Measurements from ENCODE around the gene CPEB4.
A peak's percentile ranks its signal among the peaks of the same experiment; 100 is the strongest.

Gene CPEB4

DNA sequence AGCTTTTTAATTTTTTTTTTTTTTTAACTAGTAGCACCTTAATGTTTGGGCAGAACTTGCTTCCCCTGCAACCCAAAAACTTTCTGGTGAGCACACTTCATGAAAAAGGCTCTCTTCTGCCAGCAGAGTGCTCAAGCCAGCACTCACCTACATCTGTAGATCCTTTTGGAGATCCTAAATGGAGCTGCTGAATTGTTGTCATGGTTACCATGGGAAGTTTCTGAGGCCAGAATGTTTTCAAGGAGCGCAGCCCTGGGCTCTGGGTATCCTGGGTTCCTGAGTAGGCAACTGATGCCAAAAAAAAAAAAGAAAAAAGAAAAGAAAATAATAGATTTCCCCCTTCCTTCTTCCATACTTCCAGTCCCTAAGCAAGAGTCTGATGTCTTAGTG, 3.1 kb upstream of the CPEB4 start:
- FAIRE-seq (no peak), DNase-seq (ENCODE audit: insufficient read length, low spot score) (no peak)
- no peak for TF ChIP-seq POLR2A (IDR thresholded peaks at IDR 0.05; ENCODE audit: low read depth, low read length)

DNA sequence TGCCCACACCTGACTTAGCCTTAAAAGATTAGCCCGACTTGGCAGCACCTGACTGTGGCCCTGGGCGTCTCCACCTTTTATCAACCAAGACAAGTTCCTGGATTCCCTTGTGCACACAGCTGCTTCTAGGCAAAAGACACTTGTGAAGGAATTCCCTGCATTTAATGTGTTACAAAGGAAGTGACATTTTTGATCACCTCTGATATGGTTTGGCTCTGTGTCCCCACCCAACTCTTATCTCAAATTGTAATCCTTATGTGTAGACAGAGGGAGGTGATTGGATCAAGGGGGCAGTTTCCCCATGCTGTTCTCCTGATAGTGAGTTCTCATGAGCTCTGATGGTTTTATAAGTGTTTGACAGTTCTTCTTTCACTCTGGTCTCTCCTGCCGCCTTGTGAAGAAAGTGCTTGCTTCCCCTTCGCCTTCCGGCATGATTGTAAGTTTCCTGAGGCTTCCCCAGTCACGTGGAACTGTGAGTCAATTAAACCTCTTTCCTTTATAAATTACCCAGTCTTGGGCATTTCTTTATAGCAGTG, 2.6 kb upstream of the CPEB4 start:
- no peak for TF ChIP-seq POLR2A (IDR thresholded peaks at IDR 0.05; ENCODE audit: low read depth, low read length)
- no peak for FAIRE-seq

DNA sequence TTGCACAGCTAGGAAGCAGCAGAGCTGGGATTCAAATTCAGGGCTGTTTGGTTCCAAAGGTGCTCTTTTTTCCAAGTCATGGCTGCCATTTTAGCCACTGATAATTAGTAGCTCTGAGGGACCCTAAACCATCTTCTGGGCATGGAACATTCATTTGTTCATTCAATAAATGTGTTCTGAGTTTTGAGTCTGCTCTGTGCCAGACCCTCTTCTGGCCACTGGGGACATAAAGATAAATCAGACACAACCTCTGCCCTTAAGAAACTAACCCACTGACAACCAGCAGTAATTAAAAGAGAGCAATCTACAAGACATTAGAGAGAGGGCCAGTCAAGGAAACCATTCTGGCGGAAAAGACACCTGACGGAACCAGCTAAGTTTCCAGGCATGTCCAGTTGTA, 2.0 kb upstream of the CPEB4 start:
- FAIRE-seq, result no peak
- no peak for DNase-seq (ENCODE audit: insufficient read length, low spot score)
- no peak for TF ChIP-seq POLR2A (IDR thresholded peaks at IDR 0.05; ENCODE audit: low read depth, low read length)

More for the DNA sequence above, 2.6 kb upstream of the CPEB4 start:
- no peak for DNase-seq (ENCODE audit: insufficient read length, low spot score)

DNA sequence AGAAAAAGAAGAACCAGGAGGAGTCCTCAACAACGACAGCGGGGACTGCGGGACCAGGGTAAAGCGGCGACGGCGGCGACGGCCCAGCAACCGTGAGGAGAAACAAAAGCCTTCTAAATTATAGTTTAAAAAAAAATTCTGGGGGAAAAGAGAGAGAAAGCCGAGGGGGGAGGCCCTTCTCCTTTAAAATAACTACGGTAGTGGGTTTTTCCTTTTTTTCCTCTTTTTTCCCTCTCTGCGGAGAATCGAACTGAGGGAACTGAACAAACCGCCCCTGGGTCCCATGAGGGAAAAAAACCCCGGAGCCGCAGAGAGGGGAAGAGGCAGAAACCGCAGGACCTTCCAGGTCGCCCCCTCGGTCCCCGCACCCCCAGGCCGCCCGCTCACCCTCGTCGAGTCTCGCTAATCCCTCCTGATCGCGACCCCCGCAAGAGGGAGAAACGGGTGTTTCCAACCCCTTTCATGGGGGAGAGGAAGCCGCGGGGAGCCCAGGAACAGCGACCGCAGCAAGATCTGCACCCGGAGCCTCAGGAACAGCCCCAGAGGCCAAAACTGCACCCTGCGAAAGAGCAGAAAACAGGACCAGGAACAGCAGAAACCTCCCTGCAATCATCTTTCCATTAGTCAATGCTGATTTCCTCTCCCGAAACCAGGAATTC, 453 bp downstream of the CPEB4 start:
- TF ChIP-seq POLR2A (IDR thresholded peaks at IDR 0.05; ENCODE audit: low read depth, low read length), result no peak
- FAIRE-seq (no peak), DNase-seq (ENCODE audit: insufficient read length, low spot score) (no peak)

DNA sequence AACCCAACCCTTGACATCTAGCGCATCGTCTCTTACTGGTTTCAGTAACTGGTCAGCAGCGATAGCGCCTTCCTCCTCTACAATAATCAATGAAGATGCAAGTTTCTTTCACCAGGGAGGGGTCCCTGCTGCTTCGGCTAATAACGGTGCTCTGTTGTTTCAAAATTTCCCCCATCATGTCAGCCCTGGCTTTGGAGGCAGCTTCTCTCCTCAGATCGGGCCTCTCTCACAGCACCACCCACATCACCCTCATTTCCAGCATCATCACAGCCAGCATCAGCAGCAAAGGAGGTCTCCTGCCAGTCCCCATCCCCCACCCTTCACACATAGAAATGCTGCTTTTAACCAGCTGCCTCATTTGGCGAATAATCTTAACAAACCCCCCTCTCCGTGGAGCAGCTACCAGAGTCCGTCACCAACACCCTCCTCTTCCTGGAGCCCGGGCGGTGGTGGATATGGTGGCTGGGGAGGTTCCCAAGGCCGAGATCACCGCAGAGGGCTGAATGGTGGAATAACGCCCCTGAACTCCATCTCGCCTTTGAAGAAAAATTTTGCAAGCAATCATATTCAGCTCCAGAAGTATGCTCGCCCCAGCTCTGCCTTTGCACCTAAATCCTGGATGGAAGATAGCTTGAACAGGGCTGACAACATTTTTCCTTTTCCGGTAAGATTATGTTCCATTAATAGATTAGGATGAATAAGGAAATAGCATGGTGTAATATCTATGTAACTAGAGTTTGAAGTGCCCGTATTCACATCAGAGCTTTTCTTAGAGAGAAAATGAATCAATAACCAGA, 2.2 kb downstream of the CPEB4 start:
- DNase-seq (ENCODE audit: insufficient read length, low spot score) (no peak), FAIRE-seq (no peak)
- no peak for TF ChIP-seq POLR2A (IDR thresholded peaks at IDR 0.05; ENCODE audit: low read depth, low read length)

DNA sequence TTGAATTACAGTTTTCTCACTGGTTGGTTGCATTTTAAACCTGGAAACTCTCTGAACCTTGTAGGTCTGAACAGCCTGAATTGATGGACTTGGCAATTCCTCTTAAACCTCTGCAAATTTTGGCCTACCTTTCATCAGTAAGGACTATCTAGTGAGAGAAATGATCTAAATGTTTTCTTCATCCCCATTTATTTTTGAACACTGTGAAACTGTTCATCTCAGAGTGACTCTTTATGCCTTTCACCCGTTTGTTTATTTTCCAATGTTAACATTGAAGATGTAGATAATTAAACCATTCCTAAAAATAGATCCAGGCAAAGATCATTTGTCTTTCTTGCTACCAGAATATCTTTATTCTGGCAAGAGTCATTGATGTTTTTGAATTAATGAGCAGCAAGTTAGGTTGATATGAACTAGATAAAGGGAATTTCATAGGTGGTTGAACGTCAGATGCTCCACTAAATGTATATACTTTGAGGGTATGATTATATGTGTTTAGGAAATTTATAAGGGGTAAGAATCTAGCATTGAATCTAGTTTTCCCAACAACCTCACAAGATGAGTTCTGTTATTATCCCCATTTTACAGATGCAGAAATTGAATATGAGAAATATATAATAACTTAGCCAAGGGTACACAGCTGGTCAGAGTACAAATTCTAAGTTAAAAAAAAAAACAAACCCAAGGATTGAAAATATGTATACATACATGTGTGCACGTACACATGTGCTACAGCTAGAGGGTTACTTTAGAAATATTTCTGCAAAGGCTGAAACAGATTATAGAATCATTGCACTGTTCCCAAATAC, 3.4 kb downstream of the CPEB4 start:
- TF ChIP-seq POLR2A (IDR thresholded peaks at IDR 0.05; ENCODE audit: low read depth, low read length), result no peak
- DNase-seq (ENCODE audit: insufficient read length, low spot score) (no peak), FAIRE-seq (no peak)

DNA sequence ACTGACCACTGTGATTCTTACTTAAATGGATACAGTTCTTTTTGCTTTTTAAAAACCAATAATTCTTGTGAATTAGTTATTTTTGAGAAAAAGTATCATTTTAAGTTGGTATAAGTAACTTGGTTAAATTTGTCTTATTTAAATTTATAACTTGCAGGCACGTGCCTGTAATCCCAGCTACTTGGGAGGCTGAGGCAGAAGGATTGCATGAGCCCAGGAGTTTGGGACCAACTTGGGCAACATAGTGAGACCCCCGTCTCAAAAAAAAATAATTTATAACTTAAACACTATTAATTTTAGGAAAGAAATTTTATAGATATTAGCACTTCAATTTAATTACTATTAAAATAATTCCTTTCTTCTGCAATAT, 5.0 kb downstream of the CPEB4 start:
- FAIRE-seq, result no peak
- TF ChIP-seq POLR2A (IDR thresholded peaks at IDR 0.05; ENCODE audit: low read depth, low read length), result no peak
- no peak for DNase-seq (ENCODE audit: insufficient read length, low spot score)

DNA sequence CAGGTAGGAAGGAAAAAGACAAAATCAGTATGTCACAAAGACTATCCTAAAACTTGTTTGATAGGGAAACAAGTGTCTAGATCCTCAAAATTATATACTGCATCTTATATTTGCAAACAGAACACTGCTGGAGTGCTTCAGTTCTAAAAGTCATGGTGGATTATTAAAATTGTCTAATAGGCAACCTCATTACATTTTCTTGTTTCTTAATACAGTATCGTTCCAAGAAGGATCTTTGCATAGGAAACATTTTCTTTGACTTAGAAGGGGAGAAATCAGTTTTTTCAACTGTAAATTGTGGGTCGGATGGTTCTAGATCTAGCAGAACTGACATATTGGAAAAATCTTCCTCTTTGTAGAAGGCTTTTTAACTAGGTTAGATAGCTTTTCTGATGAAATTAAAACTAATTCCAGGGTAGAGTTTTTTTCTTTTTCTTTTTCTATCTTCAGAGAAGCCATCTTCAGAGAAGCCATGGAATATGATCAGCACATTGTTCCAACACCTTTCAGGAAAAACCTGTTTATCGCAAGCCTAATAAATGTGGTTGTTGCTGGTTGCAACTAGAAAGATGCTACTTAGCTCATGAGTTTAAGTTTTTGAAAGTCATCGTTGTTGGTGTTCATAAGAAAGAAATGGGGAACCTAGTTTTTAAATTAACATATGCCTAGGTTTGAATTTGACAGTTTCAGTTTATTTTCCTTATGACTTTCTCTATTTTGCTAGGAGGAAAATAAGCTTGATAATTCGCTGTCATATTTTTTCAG, 7.4 kb downstream of the CPEB4 start:
- no peak for TF ChIP-seq POLR2A (IDR thresholded peaks at IDR 0.05; ENCODE audit: low read depth, low read length)
- no peak for DNase-seq (ENCODE audit: insufficient read length, low spot score)
- peak; percentile 82 for FAIRE-seq

DNA sequence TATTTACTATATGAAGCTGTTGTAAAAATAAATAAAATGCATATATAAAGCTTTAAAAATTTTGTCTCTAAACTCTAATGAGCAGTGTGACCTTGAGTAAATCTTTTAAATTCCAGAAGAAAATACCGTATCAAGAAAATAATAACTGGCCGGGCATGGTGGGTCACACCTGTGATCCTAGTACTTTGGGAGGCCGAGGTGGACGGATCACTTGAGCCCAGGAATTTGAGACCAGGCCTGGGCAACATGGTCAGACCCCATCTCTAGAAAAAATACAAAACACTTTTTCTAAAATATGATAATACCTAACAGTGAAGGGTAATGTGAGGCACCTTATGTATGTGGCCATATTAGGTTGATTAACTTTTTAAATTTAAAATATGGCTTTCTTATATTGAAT, 8.5 kb downstream of the CPEB4 start:
- DNase-seq (ENCODE audit: insufficient read length, low spot score) (no peak), FAIRE-seq (no peak)
- TF ChIP-seq POLR2A (IDR thresholded peaks at IDR 0.05; ENCODE audit: low read depth, low read length), result no peak

DNA sequence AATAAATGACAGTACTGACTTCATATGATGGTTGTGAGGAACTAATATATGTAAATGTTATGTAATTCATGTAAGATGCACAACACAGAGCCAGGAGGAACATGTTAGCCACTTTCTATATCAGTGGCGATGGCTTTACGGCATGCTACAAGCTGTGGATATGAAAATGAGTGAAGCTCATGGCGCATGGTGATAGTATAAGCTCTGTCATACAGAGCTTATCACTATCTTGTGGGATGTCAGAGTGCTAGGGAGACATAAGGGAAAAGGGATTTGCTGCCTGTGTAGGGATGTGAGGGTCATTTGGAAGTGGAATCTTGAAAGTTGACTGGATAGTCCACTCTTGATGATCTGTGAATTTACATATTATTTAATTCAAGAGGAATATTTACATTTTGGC, 13.6 kb downstream of the CPEB4 start:
- FAIRE-seq (peak; percentile 70), DNase-seq (ENCODE audit: insufficient read length, low spot score) (no peak)
- TF ChIP-seq POLR2A (IDR thresholded peaks at IDR 0.05; ENCODE audit: low read depth, low read length), result no peak

DNA sequence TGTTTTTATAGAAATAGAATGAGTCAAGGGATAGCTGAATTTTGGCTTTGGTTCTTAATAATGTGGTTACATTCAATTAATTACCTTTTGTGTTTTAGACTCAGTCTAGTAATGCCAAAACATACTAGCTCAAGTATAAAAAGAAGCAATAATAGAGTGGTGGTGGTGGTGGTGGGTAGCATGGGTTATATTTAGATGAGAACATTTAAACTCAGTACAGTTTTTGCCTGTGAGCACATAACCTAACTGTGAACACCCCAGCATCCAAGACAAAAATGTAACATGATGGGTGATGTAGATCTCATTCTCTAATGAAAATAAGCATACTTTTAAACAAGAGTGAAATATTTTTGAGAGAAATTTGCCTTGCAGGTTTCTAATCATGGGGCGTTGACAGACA, 14.2 kb downstream of the CPEB4 start:
- DNase-seq (ENCODE audit: insufficient read length, low spot score) (no peak), FAIRE-seq (no peak)
- no peak for TF ChIP-seq POLR2A (IDR thresholded peaks at IDR 0.05; ENCODE audit: low read depth, low read length)

DNA sequence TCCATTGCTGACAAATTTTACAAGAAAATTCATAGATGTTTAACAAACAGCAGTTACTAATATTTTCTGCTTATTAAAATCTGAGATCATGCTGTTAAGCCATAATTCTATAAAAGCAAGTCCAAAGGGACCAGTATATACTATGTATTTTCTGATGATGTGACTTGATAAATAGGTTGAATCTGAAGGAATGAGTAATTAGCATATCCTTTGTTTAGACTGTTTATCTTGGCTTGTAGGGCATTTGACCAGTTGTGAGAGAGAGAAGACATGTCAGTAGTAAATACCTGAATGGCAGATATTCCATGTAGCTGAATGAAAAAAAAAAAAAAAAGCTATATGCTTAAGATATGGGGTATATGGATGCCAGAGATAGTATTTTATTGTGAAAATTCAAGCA, 14.6 kb downstream of the CPEB4 start:
- TF ChIP-seq POLR2A (IDR thresholded peaks at IDR 0.05; ENCODE audit: low read depth, low read length), result no peak
- no peak for FAIRE-seq
- no peak for DNase-seq (ENCODE audit: insufficient read length, low spot score)

DNA sequence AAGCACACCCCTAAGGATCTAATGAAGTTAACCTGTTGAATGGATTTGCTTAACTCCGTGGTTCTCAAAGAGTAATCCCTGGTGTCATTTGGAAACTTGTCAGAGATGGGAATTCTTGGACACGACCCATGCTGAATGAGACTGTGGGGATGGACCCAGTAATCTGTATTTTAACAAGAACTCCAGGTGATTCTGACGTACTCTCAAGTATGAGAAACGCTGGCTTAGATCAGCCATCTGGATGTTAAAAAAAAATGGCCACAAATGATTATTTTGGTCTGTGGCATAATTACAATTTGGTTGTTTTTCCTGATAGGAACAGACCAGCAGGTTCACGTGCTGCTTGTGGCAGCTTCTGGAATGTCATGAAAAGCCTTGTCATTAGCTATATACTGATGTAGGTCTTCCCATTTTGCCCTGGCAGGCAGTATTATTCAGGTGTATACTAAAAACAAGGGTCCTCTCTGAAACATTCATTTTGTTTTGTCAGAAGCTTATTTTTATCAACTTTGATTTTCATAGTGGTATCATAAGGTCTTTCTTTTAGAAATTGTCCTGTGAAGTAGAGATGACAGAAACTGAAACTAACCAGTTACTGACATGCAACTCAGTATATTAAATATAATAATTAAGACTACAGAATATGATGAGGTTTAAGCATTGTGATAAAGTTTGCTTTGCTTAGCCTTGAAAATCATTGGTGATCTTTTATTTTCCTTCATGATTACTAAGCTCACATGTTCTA, 15.4 kb downstream of the CPEB4 start:
- no peak for TF ChIP-seq POLR2A (IDR thresholded peaks at IDR 0.05; ENCODE audit: low read depth, low read length)
- no peak for FAIRE-seq

More for the DNA sequence above, 15.4 kb downstream of the CPEB4 start:
- no peak for DNase-seq (ENCODE audit: insufficient read length, low spot score)
